Activated T-helper 1 cell treated with Interleukin-2 at 50 U/mL for 16 hours (primary cell): ENCODE results near the gene ABCC1.
A peak's percentile ranks its signal among the peaks of the same experiment; 100 is the strongest.
"Not testable (repeated sequence)": the region's sequence is repeated elsewhere in the genome, so short reads cannot be mapped to it uniquely, and the experiment has no call there.

ENCODE experiments used
- DNase-seq: peaks from one replicate; pipeline ENCODE4 v3.0.0-alpha.2; 2020; ENCODE audit warnings: low read depth

ABCC1 gene

DNA sequence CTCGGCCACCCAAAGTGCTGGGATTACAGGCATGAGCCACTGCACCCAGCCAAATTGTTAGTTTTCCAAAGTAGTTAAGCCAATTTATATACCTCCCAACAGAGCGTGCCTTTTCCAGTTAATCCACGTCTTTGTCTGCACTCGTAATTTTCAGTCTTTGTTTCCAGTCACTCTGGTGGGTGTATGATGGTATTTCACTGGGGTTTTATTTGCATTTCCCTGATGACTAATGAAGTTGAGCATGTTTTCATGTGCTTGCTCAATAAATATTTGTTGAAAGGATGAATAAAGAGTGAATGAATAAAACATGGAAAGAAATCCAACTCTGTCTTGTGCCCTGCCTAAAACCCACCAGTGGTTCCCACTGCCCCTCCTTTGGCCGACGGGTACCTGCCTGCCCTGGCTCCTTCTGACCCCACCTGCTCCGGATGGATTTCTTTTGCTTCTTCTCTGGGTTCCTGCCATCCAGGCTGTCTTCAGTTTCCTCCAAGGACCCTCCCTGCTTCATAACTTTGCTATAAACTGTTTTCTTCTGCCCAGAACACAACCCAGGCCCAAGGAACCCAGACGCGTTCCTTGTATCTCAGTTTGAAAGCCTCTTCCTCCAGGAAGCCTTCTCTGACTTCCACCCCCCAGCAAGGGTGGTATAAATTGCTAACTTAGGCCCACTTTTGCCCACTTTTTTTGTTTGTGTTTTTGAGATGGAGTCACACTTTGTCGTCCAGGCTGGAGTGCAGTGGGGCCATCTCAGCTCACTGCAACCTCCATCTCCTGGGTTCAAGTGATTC lies 3.0 kb upstream of the ABCC1 start:
- DNase-seq: no peak

- DNase-seq: no peak
Measured at GRCh38 chr16:15947983-15948509, 1.4 kb upstream of the ABCC1 start.

DNA sequence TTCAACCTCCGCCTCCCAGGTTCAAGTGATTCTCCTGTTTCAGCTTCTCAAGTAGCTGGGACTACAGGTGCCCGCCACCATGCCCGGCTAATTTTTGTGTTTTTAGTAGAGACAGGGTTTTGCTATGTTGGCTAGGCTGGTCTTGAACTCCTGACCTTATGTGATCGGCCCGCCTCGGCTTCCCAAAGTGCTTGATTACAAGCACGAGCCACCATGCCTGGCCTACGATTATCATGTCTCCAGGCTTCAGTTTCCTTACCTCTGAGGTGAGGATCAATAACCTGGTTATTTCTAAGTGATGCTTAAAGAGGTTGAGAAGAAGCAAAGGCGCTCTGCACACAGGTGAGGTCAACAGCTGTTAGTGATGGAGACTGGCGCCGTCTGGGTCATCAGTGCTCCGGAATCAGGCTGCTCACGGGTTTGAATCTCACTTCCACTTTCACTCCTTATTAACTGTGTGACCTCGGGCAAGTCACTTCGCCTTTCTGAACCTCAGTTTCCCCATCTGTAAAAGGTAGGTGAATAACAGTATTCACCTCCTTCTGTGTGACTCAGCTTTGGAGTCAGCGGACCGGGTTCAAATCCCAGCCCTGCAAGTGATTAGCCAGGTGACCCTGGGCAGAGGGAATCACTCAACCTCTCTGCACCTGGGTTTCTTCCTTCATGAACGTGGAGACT lies 745 bp upstream of the ABCC1 start:
- DNase-seq: no peak

DNA sequence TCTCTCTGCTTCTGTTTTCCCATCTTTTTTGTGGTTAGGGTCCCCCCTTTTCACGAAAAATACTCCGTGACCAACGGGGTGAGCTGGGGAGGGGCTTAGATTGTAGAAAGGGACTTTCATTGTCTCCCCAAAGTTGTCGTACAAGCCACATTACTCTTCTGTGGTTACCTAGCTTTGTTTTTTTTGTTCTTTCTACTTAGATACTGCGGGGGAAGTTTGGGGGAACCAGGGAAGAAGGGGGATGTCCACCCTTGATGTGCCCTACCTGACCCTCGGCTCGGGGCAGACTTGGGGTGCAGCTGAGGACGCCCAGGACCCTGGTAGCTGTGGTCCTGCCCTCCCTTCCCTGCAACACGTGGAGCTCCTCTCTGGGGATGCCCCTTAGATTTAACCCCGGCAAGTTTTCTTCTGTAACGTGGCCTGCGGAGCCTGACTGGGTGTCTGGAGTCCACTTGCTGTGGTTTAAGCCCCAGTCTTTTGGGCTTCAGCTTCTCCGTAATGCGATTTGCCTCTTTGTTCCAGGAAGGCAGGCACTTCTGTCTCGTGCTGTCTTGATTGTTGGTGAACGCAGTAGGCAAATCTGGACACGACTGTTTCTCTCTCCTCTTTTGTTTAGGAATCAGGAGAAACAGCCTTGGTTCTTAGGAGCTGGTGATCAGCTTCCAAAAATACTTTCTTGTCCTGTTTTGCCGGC lies 892 bp downstream of the ABCC1 start:
- peak; percentile 9 for DNase-seq

GRCh38 chr16:15950869-15951268 lies 1.5 kb downstream of the ABCC1 start:
- no peak for DNase-seq

DNA sequence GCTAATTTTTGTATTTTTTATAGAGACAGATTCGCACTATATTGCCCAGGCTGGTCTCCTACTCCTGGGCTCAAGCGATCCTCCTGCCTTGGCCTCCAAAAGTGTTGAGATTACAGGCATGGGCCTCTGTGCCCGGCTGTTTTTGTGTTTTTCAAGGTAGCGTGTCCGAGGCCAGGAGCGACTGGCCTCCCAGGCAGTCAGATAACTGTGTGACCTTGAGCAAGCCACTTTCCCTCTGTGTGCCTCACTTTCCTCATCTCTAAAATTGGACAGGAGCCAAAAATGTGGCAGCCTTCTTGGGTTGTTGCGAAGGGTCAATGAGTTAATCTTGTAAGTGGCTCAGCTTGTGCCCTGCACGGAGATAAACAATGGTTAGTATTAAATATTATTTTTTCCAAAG lies 2.4 kb downstream of the ABCC1 start:
- DNase-seq: no peak

DNA sequence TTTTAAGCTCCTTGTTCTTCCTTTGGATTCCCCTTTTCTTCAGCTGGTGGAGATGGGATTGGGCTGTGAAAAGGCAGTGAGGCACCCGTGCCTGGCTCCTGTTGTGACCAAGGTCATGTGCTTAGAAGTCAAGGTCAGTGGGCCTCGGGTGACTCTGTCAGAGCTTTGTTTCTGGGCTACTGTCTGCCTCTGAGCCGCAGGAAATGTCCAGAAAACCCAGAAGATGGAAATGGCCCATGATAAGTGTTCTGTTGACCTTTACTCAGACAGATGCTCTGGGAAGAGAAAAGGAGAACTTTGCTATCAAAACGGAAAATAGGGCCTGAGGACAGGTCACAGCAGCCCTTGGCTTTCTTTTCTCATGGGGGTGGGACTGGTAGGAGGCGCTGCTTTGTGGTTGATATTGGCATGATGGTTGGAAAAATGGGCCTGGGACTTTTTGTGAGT lies 2.9 kb downstream of the ABCC1 start:
- no peak for DNase-seq

GRCh38 chr16:15953477-15953876 lies 4.1 kb downstream of the ABCC1 start:
- no peak for DNase-seq

- no peak for DNase-seq
Measured at GRCh38 chr16:15953929-15954813, 4.8 kb downstream of the ABCC1 start.

- no peak for DNase-seq
Measured at GRCh38 chr16:15954814-15955151, 5.4 kb downstream of the ABCC1 start.

DNA sequence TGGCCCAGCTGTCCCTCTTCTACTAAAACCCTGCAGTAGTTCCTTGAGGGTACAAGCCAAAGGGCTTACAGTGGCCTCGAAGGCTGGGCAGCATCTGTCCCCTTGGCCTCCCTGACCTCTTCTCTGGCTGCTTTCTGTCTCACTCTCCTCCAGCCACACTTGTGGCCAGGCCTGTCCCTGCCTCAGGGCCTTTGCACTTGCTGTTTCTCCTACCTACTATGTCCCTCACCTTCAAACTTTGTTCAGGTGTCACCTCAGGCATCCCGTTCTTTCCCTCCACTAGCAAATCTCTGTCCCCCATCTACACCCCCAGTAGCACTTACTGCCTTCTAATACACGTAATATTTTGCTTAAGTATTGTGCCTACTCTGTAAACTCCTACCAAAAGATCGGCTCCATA lies 6.0 kb downstream of the ABCC1 start:
- no peak for DNase-seq

DNA sequence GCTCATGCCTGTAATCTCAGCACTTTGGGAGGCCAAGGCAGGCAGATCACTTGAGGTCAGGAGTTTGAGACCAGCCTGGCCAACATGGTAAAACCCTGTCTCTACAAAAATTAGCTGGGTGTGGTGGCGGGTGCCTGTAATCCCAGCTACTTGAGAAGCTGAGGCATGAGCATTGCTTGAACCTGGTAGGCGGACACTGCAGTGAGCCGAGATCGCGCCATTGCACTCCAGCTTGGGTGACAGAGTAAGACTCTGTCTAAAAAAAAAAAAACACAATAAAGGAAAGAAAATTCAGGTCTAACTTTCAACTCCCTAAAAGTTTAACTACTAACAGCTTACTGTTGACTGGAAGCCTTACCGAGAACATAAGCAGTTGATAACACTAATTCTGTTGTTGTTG lies 6.7 kb downstream of the ABCC1 start:
- not testable (repeated sequence) for DNase-seq

- DNase-seq: no peak
Measured at GRCh38 chr16:15958703-15959348, 9.4 kb downstream of the ABCC1 start.

DNA sequence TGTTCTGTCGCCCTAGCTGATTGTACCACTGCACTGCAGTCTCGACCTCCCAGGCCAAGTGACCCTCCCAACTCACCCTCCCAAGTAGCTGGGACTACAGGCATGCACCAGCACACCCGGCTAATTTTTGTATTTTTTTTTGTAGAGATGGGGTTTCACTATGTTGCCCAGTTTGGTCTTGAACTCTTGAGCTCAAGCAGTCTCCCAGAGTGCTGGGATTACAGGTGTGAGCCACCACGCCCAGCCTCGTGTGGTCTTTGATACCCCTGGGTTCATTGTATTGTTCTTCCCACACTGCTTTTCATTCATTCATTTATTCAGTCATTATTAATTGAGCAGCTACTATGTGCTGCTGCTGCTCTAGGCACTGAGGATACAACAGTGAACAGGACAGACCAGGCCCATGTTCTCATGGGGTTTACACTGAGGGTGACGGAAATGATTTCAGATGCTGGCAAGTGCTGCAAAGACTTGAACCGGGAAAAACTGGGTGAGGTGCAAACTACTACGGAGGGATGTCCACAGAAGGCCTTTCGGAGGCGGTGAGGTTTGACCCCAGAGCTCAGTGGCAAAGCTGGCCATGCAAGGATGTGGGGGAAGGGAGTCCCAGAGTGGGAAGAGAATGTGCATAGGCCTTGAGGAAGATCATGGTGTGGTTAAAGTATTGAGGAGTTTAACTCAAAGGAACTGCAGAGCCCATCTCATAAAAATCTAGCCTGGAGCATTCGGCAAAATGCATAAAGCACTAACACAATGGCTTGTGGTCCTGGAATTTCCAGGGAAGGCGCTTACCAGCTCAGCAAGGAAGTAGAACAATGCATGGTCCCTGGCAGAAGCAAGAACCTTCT lies 10.9 kb downstream of the ABCC1 start:
- no peak for DNase-seq

- DNase-seq: peak; percentile 43
Measured at GRCh38 chr16:15961060-15961511, 11.7 kb downstream of the ABCC1 start.

DNA sequence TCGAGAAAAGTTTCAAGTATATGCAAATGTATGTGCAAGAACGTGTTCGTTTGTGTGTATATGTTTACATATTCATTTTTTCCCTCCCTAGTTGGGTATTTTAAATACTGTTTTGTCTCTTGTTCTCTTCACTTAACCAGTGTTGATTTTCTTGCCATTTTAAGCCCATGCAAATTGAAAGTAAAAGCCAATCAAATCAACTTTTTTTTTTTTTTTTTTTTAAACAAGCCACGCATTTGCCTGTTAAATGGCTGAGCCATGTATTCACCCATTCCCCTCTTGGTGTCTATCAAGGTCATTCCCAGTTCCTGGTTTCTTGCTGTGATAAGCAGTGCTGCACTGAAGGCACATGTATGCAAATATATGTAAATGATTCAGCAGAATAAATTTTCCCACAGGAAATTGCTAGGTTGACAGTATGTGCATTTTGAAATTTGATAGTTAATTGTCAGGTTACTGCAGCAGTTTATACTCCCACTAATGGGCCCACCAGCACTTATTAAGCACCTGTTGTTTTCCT lies 12.2 kb downstream of the ABCC1 start:
- no peak for DNase-seq

GRCh38 chr16:15963307-15963910 lies 14.0 kb downstream of the ABCC1 start:
- no peak for DNase-seq

DNA sequence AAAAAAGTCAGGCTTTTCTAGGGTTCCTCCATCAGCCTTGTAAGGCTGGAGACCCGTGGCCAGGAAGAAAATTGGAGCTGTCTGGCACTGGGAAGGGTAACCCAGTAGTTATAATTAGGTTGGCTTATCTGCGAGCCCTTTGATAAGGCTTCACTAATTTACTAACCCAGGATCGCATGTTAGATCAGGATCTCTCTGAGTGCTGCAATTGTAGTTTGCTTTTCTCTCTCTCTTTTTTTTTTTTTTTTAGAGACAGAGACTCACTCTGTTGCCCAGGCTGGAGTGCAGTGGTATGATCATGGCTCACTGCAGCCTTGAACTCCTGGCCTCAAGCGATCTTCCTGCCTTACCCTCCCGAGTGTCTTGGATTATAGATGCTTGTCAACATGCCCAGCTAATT lies 17.0 kb downstream of the ABCC1 start:
- no peak for DNase-seq

DNA sequence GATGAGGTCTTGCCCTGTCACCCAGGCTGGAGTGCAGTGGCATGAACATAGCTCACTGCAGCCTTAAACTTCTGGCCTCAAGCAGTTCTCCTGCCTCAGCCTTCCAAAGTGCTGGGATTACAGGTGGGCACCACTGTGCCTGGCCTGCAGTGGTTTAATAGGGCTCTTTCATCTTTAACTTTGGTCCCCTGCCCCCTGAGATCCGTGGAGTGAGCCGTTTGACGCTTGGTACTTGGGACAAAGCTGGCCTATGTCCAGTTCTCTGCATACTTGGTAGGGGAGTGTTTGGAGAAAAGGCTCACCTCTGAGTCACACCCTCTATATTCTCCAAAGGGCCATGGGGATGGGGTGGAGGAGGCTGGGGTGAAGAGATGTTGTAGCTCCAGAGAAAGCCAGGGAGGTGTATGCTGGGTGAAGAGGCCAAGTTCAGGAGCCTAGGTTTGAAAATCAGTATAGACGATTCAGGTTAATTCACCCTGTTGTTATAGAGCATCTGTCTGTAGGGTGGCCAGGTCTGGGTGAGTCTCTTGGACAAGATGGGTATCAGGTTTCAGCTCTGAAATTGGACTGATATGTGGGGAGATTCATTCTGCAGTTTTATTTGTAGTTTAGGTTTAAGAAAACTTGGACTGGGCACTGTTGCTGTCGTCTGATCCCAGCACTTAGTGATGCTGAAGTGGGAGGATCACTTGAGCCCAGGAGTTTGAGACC lies 17.6 kb downstream of the ABCC1 start:
- DNase-seq: no peak
